HG03571 (cell line): Measurements from ENCODE around the gene PLEKHA7.

Experiments
- ATAC-seq: cut with Tn5 transposase; IDR thresholded peaks from one replicate; pipeline ENCODE4 v1.9.1; 2021; ENCODE audit not compliant: unreplicated experiment

PLEKHA7 gene

GRCh38 chr11:16815047-16815767 is 199.0 kb downstream of the PLEKHA7 start:
- no peak for ATAC-seq

DNA sequence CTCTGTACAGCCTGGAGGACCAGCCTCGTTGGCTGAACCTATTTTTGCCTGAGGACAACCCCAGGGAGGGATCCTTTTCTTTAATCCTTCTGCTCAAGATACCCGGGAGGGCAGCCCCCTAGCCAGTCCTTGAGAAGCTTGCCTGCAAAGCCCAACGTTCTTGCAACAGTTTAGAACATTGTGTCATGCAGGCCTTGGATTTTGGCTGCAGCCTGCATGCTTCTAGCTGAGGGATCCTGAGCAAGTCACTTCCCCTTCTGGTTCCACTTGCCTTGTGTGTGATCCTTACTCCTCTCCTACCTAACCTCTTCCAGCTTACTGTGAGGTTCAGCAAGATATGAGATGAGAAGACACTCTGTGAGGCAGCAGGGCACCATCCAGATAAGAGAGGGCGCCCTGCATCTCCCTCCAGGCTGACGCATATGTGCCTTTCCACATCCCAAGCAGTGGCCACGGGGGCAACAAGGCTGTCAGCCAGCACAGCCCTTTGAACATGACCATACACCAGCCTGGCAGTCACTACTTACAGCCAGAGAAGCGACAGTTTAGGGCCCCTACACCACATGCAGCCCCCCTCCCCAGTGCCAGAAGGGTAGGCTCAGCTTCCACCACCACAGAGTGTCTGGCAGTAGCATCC is 199.7 kb downstream of the PLEKHA7 start:
- no peak for ATAC-seq

GRCh38 chr11:16813126-16813525 is 201.1 kb downstream of the PLEKHA7 start:
- ATAC-seq, result no peak

DNA sequence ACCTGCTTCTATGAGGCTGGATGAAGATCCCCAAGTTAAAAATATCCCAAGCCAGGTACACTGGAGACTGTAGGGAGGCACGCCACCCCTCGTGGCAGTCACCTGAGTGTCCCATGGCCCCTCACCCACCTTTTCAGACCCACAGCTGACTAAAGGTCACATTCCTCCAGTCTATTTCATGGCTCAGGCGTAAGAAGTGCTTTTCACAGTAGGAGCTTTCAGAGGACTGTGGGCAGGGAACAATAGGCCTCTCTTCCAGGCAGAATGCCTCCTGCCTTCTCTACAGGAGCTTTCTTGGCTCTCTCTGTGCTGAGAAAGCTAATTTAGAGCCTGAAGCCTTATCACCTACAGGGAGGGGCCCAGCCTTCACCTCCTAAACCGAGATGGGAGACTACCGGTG is 201.9 kb downstream of the PLEKHA7 start:
- no peak for ATAC-seq

DNA sequence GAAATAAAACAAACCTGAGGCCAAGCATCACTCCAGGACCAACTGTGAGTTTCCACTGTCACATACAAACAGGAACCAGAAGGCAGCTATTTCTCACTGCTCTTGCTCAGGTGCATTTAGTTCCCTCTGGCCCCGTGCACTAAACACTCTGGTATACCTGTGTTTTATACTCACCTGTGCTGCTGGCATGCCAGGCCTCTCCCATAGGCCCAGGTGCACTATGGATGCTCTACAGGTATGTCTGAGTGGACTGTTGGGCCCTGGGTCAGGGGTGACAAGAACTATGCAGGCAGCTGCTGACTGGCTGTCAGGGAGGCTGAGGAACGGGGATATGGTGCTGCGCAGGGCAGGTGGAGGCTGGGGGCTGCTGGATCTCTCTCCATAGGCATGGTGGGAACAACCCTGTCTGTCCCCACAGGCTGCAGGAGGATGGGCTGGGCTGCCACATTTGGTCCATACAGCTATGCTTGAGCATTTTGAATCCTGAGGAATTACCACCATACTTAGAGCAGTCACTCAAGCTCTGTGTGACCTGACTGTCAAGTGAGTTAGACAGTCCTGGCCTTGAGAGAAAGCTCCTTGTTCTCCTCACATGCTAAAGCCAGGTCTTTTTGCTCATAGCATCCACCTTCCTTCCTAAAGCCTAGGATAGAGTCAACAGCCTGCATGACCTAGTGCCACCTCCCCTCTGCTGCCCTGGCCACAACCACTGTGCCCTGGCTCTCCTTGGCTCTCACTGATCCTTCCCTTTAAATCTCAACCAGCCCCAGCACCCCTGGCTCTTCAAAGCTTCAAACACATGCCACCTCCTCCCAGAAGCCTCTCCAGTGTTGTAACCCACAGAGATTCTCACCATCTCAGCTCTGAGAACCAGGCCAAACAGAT is 202.8 kb downstream of the PLEKHA7 start:
- ATAC-seq, result no peak

DNA sequence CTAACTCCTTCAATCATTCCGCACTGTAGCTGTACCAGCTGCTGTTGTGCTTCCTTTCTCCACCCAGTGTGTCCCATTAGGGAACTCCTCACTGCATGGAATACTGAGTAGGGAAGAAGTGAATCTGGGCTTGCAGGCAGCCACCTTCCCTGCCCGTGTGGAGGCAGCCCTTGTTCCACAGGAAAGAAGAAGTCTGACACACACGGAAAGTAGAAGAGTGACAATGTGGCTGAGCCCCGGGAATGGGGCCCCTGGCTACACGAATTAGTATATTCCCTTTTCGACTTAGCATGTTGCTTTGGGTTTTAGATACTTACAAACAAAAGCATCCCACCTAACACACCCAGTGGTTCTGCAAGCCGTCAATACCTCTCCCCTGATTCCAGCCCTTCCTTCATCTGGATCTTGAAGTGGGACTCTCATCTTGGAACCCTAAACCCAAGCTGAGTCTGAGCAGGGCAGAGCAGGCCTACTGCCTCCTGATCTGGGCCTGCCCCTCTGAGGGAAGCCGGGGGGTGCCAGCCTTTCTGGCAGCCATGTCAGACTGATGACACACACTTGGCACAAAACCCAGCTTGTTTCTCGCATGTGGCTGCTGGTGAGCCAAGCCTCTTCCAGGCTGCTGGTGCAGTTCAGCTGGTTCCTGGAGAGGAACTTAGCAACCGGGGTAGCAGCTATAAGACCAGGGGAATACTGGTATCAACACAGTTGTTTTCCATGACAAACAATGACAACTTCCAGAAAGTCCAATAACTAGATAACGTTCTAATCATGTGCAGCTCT is 204.1 kb downstream of the PLEKHA7 start:
- ATAC-seq, result no peak

DNA sequence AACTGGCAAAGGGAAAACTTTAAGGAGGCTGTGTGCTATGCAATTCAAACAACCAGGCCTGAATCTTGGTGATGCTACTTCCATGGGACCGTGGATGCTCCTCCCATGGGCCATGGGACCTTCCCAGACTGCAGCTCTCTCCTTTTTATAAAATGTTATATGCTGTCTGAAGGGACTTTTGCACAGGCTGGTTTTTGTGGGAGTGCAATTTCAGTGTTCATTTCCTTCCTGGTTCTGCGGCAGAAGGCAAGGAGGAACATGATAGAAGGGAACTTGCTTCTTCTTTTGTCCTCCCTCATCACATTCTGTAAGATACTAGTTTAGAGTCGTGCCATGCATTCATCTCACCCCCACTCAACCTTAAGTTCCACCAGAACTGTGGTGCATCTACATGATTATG is 206.9 kb downstream of the PLEKHA7 start:
- no peak for ATAC-seq

DNA sequence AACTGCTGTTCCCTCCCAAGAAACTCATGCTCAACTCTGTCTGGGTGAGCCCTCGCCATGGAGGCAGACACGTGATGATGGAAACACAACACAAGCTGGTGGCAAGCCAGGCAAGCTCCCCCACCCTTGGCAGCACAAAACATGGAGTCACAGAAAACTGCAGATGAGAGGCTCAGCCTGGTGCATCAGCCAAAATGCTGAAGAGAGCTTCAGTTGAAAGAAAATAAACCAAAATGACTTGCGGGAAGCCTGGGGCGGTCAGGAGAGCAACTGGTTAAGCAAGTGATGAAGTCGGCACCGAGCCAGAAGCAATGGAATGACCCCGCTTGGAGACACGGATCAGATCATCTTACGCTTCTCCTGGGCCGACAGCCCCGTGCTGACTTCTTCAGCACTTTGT is 207.4 kb downstream of the PLEKHA7 start:
- no peak for ATAC-seq

DNA sequence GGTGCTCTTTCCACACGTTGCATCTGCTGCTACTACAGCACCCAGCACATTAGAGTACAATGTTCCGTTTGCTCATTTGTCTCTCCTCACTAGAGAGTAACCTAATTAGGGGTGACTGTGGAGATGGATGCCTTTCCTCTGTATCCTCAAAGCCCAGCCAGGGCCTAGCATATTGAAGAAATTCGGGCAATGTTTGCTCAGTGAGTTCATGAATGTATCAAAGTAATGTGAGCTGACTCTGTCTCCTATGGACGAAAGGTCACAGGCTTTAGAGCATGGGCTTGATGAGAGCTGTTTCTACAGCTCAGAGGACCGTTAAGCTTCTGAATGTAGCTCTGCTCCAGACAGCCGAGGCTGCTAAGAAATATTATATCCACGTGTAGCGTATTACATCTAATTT is 208.3 kb downstream of the PLEKHA7 start:
- ATAC-seq, result no peak

DNA sequence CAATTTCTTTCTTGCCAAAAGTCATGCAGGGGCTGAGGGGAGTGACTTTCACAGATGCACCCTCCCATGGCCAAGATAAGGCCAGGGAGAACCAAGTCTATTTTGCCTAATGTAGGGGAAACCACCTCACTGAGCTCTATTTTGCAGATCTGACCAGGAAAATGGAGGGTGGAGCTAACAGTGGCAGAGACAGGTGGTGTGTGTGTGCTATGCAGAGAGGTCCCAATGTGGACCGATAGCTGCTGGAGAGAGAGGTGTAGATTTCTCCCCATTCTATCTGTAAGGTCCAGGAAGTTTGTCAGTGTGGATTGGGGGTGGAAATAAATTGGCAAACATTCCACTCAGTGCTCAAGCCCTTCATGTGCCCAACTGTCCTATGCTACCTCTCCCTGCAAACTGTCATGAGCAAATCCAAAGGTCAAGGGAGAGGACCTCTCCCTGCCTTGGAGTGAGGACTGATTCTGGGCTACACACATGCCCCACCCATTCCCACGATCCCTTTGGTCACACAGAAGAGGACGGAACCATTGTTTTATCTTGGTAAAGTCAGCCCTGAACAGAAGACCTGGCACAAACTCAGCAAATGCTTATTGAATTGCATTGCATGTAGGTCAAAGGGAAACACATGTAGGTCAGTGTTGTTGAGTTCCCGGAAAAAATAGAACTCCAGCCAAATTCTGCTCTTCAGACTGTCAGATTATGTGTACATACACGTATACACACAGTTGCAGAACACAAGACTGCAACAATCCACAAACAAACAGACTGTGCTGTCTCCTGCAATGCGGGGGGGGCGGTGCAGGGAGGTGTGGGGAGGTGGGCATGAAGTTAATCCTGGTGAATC is 209.9 kb downstream of the PLEKHA7 start:
- no peak for ATAC-seq

GRCh38 chr11:16801288-16801980 is 212.8 kb downstream of the PLEKHA7 start:
- ATAC-seq, result no peak

DNA sequence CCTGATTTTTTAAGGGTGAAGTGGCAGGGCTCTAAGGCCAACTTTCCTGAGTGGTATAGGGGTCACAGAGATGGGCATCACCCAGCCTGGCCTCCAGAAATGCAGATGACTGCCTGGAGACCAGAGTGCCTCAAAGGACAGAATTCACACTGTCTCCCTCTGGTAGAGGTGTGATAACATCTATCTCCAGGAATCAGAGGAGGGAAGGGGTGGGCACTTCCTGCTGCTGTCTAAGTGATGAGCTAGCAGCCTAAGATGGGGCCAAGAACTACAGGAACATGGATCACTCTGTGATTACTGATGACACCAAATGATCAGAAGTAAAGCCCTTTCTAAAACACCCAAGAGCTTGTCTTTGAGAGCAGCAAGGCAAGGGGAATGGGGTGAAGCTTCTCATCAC is 213.8 kb downstream of the PLEKHA7 start:
- no peak for ATAC-seq

GRCh38 chr11:16799890-16800289 is 214.3 kb downstream of the PLEKHA7 start:
- no peak for ATAC-seq

- no peak for ATAC-seq
These were observed 215.0 kb downstream of the PLEKHA7 start for GRCh38 chr11:16799221-16799620.

GRCh38 chr11:16797776-16798175 is 216.4 kb downstream of the PLEKHA7 start:
- no peak for ATAC-seq

DNA sequence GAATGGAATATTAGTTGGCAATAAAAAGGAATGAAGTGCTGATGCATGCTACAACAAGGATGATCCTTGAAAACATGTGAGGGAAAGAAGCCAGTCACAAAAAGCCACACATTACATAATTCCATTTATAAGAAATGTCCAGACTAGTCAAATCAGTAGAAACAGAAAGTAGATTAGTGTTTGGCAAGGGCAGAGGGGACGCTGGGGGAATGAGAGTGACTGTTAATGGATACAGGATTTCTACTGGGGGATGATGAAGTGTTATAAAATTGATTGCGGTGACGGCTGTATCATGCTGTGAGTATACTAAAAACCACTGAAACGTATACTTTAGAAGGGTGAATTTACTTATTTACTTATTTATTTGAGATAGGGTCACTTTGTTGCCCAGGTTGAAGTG is 217.9 kb downstream of the PLEKHA7 start:
- ATAC-seq, result no peak

GRCh38 chr11:16795146-16795545 is 219.1 kb downstream of the PLEKHA7 start:
- ATAC-seq, result no peak

DNA sequence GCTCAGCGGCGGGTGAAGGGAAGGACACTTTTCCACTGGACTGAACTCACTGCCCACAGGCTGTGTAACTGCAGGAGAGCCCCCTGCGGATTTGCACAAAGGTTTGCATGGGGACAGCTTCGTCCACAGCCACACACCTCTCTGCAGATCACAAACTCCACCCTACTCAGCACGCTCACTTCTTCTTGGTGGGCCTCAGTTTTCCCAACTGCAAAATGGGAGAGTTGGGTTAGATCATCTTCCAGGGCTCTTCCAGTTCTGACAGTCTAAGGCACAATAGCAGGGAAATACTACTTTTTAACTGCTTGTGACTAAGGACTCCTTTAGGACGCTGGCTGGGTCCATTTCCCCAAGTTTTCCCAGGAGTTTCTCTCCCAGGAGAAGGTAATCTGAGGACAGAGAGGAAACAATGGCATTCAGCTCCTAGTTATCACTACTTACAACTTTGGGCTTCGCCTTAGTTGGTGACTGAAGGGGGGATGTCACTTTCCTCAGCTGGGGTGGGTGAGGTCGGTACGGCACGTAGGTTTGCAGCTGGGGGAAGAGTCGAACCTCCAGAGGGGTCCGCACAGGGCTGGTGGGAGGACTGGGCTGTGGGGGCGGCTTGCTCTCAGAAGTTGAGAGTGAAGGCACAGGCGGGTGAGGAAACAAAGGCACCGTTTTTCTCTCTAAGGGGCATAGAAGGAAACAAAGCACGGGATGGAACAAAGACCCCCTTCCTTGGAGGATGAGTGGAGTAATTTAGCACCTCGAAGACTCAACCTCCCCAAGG is 220.0 kb downstream of the PLEKHA7 start:
- no peak for ATAC-seq

GRCh38 chr11:16793511-16793910 is 220.7 kb downstream of the PLEKHA7 start:
- no peak for ATAC-seq
